K562 (cell line): Measurements from ENCODE around the gene PTPN9. TPM values are rescaled to one million over a fixed set of nuclear protein-coding genes. Genes with fewer than 3 reads are reported as not detected.
A peak's percentile ranks its signal among the peaks of the same experiment; 100 is the strongest.
"Not testable (repeated sequence)": the region's sequence is repeated elsewhere in the genome, so short reads cannot be mapped to it uniquely, and the experiment has no call there.

Experiments used
- ATAC-seq: fragments of 200-7000 bp; cut with Tn5 transposase; 3 replicates; pipeline ENCODE4 v1.9.1; 2020; ENCODE audit warnings: moderate library complexity
- BruUV-seq: library from RNA; stranded (reverse); fragments of 400-500 nt; replicated peaks from 2 replicates; lab custom pipeline; 2021; lab: Mats Ljungman, UMichigan
- CTCF ChIA-PET: fragments of 300-600 bp; formaldehyde crosslinking; extraction: SDS; loops from one replicate; lab custom pipeline; 2021; ENCODE audit warnings: low intra/inter-chr PET ratio; lab: Yijun Ruan, JAX
- POLR2A ChIA-PET: fragments of 300-600, 350-650 bp; sonication (Branson Sonifier 250); formaldehyde crosslinking; extraction: SDS; loops from one replicate; lab custom pipeline; 2021; ENCODE audit warnings: antibody characterized with exemption, inconsistent platforms; lab: Yijun Ruan, JAX
- DNase-seq, 4 experiments: peaks; one replicate each; pipeline versions ENCODE4 v3.0.0 to v3.0.0-alpha.2; 2011 to 2018; ENCODE audit warnings: low spot score in 3 of 4, mixed read lengths in 3 of 4; ENCODE audit errors: extremely low read depth in 1 of 4
- FAIRE-seq: peaks from 2 replicates; lab custom pipeline; 2011; peaks lifted over from hg19 to GRCh38; lab: Jason Lieb, UNC
- H2AFZ ChIP-seq: 2 replicates; pipeline ENCODE4 v1.6.0; 2011; ENCODE audit warnings: low read depth, low read length, control low read depth, inconsistent platforms
- H3K27ac ChIP-seq: fragments of 200-600 bp; 3 replicates; pipeline ENCODE4 v1.8.0; 2011; ENCODE audit warnings: low read depth, mild to moderate bottlenecking, control low read depth, inconsistent platforms, low read length, moderate library complexity, mixed read lengths; ENCODE audit errors: extremely low read depth
- H3K27me3 ChIP-seq, 2 experiments: fragments of 300-600 bp in 1 of 2; 2 replicates in 1 of 2; 3 replicates in 1 of 2; pipeline versions ENCODE4 v1.6.0 to v1.8.0; 2011; ENCODE audit warnings: inconsistent platforms in 2 of 2, low read length in 2 of 2, mild to moderate bottlenecking in 1 of 2, mixed read lengths in 1 of 2, moderate library complexity in 1 of 2; ENCODE audit not compliant: control insufficient read depth in 2 of 2, insufficient read depth in 2 of 2
- H3K36me3 ChIP-seq: fragments of 300-600 bp; 3 replicates; pipeline ENCODE4 v1.8.0; 2011; ENCODE audit warnings: mild to moderate bottlenecking, low read length, inconsistent platforms; ENCODE audit not compliant: control insufficient read depth, insufficient read depth
- H3K4me1 ChIP-seq, 2 experiments: fragments of 200-600 bp in 1 of 2; replicated peaks in 1 of 2; 2 replicates in 1 of 2; 3 replicates in 1 of 2; pipeline versions ENCODE4 v1.5.1 to v1.8.0; 2011; ENCODE audit warnings: inconsistent platforms in 2 of 2, low read length in 2 of 2, mild to moderate bottlenecking in 1 of 2, mixed read lengths in 1 of 2, moderate library complexity in 1 of 2; ENCODE audit not compliant: control insufficient read depth in 2 of 2, insufficient read depth in 2 of 2
- H3K4me2 ChIP-seq: 2 replicates; pipeline ENCODE4 v1.6.1; 2011; ENCODE audit warnings: low read length, control low read depth, inconsistent platforms, mixed read lengths; ENCODE audit not compliant: insufficient read depth
- H3K4me3 ChIP-seq: fragments of 200-600 bp; sonication (generic), shearing (Covaris generic); 2 replicates; pipeline ENCODE4 v1.5.1; 2016; ENCODE audit warnings: control low read depth, inconsistent platforms
- H3K79me2 ChIP-seq: fragments of 200-600 bp; 3 replicates; pipeline ENCODE4 v1.8.0; 2011; ENCODE audit warnings: low read length, inconsistent platforms; ENCODE audit not compliant: control insufficient read depth, insufficient read depth
- H3K9ac ChIP-seq, 2 experiments: 2 replicates each; pipeline versions ENCODE4 v1.6.0 to v1.6.1; 2011; ENCODE audit warnings: low read depth in 2 of 2, low read length in 2 of 2, control low read depth in 1 of 2, inconsistent platforms in 1 of 2, mild to moderate bottlenecking in 1 of 2, mixed read lengths in 1 of 2; ENCODE audit not compliant: insufficient read depth in 1 of 2
- H3K9me1 ChIP-seq: one replicate; pipeline ENCODE4 v1.6.0; 2011; ENCODE audit warnings: inconsistent platforms, mild to moderate bottlenecking, low read length, moderate library complexity; ENCODE audit not compliant: control insufficient read depth, insufficient read depth
- H3K9me3 ChIP-seq: replicated peaks from 2 replicates; pipeline ENCODE4 v1.5.1; 2011; ENCODE audit warnings: low read depth, low read length, inconsistent platforms; ENCODE audit not compliant: control insufficient read depth, insufficient read depth
- H4K20me1 ChIP-seq: replicated peaks from 2 replicates; pipeline ENCODE4 v1.6.1; 2011; ENCODE audit warnings: low read length, inconsistent platforms, mixed read lengths; ENCODE audit not compliant: control insufficient read depth, insufficient read depth
- BRCA1 ChIP-seq, 2 experiments: fragments of 450-650 bp in 1 of 2; sonication (generic) in 1 of 2; formaldehyde crosslinking in 1 of 2; IDR thresholded peaks; 2 replicates each; pipeline versions ENCODE4 v1.5.0 to v1.6.1; 2017 to 2020; ENCODE audit warnings: mild to moderate bottlenecking in 1 of 2, missing genetic modification reagents in 1 of 2
- TEAD2 ChIP-seq: fragments of 450-650 bp; IDR thresholded peaks from 2 replicates; pipeline ENCODE4 v1.6.1; 2016; ENCODE audit warnings: missing genetic modification characterization, control low read depth, missing compliant biosample characterization
- ZNF140 ChIP-seq: fragments of 250-450 bp; sonication (Bioruptor Pico); IDR thresholded peaks from 2 replicates; pipeline ENCODE4 v1.8.0; 2021; ENCODE audit warnings: moderate library complexity, mild to moderate bottlenecking, inconsistent platforms
- ZNF224 ChIP-seq: sonication (generic); formaldehyde crosslinking; IDR thresholded peaks from 2 replicates; pipeline ENCODE4 v1.8.0; 2022; ENCODE audit warnings: mild to moderate bottlenecking, missing genetic modification reagents
- ZNF311 ChIP-seq: fragments of 250-450 bp; sonication (Bioruptor Pico); IDR thresholded peaks from 2 replicates; pipeline ENCODE4 v1.4.0; 2020; ENCODE audit warnings: mild to moderate bottlenecking, moderate library complexity
- WGBS: fragments of 100-300 bp; shearing (Covaris generic); methylation state at CpG from one replicate; pipeline ENCODE4 v1.1.6; 2016; ENCODE audit warnings: low coverage, mixed read lengths; ENCODE audit not compliant: insufficient coverage; ENCODE audit errors: missing lambda C conversion rate; 5-methylcytosine and 5-hydroxymethylcytosine counted together
- in situ Hi-C: fragments of 300-500 bp; cut with MboI; formaldehyde crosslinking; loops from 4 replicates; pipeline ENCODE4 v1.15.0; 2018; ENCODE audit warnings: inconsistent platforms, mixed read lengths
- intact Hi-C: fragments of 100-400 bp; cut with micrococcal nuclease; formaldehyde crosslinking; loops from 2 replicates; pipeline ENCODE4 v1.14.2; 2022
- polyA plus RNA-seq, 8 experiments: library from polyadenylated mRNA; depleted of rRNA in 4 of 8; stranded (reverse) in 5 of 8; unstranded in 3 of 8; fragments of >200 nt; fragmentation: Nextera tagmentation in 2 of 8; fragmentation: Illumina TruSeq in 1 of 8; extraction: Ambion mirVana in 2 of 8; extraction: Trizol in 1 of 8; gene quantifications; 2 replicates each; pipeline versions ENCODE4 v1.2.1 to v1.2.3, GENCODE V29; 2011 to 2014; ENCODE audit warnings: inconsistent platforms in 1 of 8, missing spikeins in 1 of 8
- total RNA-seq, 7 experiments: library from RNA; depleted of rRNA in 6 of 7; stranded (reverse); fragments of >200 nt in 6 of 7; fragmentation: Illumina TruSeq in 2 of 7; extraction: Trizol in 2 of 7; gene quantifications; 2 replicates each; pipeline versions ENCODE4 v1.2.1 to v1.2.3, GENCODE V29; 2011 to 2021; ENCODE audit warnings: low replicate concordance in 1 of 7
- TF ChIP-seq, protein P1 (sequence below): sonication (generic); formaldehyde crosslinking; IDR thresholded peaks from 2 replicates; pipeline ENCODE4 v1.8.0; 2022; ENCODE audit warnings: mild to moderate bottlenecking, missing genetic modification reagents, borderline replicate concordance
- TF ChIP-seq, protein P2 (sequence below): fragments of 250-450 bp; sonication (Bioruptor Pico); IDR thresholded peaks from 2 replicates; pipeline ENCODE4 v1.4.0; 2020; ENCODE audit warnings: mild to moderate bottlenecking

PTPN9 gene
- total and polyA plus RNA-seq, 9 of the 15 experiments (the other 6 are each of a cell fraction or from before 2014, with no cell fraction given), result 5.0 to 24.0 (median 14.2) TPM

DNA sequence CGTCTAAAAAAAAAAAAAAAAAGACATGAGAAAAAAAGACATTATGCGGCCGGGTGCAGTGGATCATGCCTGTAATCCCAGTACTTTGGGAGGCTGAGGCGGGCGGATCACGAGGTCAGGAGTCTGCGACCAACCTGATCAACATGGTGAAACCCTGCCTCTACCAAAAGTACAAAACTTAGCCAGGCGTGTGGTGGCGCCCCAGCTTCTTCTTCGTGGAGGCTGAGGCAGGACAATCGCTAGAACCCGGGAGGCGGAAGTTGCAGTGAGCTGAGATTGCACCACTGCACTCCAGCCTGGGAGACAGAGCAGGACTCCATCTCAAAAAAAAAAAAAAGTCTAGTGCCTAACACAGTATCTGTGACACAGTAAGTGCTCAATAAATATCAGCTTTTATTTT is 130.9 kb downstream of the PTPN9 start:
- POLR2A ChIA-PET, result interaction anchor here (1.4 kb wide), 1 partner anchor 12 kb away, joined by 5 read pairs; no protein-coding TSS in a partner anchor
- H3K9ac ChIP-seq, ATAC-seq, intact Hi-C loops, H3K4me3 ChIP-seq, H3K27ac ChIP-seq, DNase-seq, H3K9me3 ChIP-seq, BruUV-seq, H2AFZ ChIP-seq, FAIRE-seq, in situ Hi-C loops, H3K27me3 ChIP-seq, H3K4me2 ChIP-seq, CTCF ChIA-PET: not testable (repeated sequence)
- peaks cover 10% of the 10 kb centered on the region for H3K9me1 ChIP-seq
- WGBS, result 80% methylated on average over 13 of the region's 13 CpGs
- peaks cover 25% of the 10 kb centered on the region for H4K20me1 ChIP-seq
- peaks cover 24% of the 10 kb centered on the region; the same call in 2 of the 3 replicates for H3K36me3 ChIP-seq
- peaks cover 22 to 25% of the 10 kb centered on the region in 2 experiments for H3K4me1 ChIP-seq
- H3K79me2 ChIP-seq, result peaks cover 86% of the 10 kb centered on the region

DNA sequence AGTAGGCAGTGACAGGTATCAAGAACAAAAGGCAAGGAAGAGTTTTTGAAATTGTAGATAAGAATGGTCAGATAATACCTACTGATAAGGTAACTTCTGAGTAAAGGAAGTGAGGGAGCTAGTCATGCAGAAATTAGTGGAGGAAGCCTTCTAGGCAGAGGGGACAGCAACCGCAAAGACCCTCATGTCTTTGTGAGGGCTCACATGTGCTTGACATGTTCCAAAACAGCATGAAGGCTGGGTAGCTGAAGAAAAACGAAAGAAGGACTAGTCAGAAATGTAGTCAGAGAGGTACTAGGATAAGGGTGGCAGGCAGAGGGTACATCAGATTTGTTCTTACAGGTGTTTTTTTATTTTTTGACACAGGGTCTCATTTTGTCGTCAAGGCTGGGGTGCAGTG is 133.0 kb downstream of the PTPN9 start:
- WGBS, result 54% methylated on average over 3 of the region's 3 CpGs
- Histone ChIP-seq H3K4me3 (no peak overlapping the region), H3K79me2 (peaks cover 95% of the 10 kb centered on the region), H3K27me3 (no peaks in the 10 kb centered on the region), H3K4me1 (peaks cover 18 to 20% of the 10 kb centered on the region in 2 experiments), H3K27ac (no peak overlapping the region), H4K20me1 (peaks cover 25% of the 10 kb centered on the region), H2AFZ (no peak overlapping the region), H3K9me3 (no peaks in the 10 kb centered on the region), H3K4me2 (no peak overlapping the region; the same call in 1 of the 2 replicates), H3K9ac (no peak overlapping the region), H3K36me3 (peaks cover 41% of the 10 kb centered on the region), H3K9me1 (peaks cover 10% of the 10 kb centered on the region)
- no peak for TF ChIP-seq ZNF224 (CRISPR knock-in tag)
- TF ChIP-seq BRCA1 (IDR thresholded peaks at IDR 0.05), result no peak
- TF ChIP-seq BRCA1 (CRISPR knock-in tag; IDR thresholded peaks at IDR 0.05), result no peak
- no peak for TF ChIP-seq TEAD2 (tag)
- TF ChIP-seq, protein P1, sequence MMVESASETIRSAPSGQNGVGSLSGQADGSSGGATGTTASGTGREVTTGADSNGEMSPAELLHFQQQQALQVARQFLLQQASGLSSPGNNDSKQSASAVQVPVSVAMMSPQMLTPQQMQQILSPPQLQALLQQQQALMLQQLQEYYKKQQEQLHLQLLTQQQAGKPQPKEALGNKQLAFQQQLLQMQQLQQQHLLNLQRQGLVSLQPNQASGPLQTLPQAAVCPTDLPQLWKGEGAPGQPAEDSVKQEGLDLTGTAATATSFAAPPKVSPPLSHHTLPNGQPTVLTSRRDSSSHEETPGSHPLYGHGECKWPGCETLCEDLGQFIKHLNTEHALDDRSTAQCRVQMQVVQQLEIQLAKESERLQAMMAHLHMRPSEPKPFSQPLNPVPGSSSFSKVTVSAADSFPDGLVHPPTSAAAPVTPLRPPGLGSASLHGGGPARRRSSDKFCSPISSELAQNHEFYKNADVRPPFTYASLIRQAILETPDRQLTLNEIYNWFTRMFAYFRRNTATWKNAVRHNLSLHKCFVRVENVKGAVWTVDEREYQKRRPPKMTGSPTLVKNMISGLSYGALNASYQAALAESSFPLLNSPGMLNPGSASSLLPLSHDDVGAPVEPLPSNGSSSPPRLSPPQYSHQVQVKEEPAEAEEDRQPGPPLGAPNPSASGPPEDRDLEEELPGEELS (CRISPR knock-in tag), result no peak
- TF ChIP-seq ZNF140, result no peak
- TF ChIP-seq, protein P2, sequence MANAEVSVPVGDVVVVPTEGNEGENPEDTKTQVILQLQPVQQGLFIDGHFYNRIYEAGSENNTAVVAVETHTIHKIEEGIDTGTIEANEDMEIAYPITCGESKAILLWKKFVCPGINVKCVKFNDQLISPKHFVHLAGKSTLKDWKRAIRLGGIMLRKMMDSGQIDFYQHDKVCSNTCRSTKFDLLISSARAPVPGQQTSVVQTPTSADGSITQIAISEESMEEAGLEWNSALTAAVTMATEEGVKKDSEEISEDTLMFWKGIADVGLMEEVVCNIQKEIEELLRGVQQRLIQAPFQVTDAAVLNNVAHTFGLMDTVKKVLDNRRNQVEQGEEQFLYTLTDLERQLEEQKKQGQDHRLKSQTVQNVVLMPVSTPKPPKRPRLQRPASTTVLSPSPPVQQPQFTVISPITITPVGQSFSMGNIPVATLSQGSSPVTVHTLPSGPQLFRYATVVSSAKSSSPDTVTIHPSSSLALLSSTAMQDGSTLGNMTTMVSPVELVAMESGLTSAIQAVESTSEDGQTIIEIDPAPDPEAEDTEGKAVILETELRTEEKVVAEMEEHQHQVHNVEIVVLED (CRISPR knock-in tag), result no peak
- TF ChIP-seq ZNF311 (CRISPR knock-in tag), result no peak
- BruUV-seq, result no TSS peak
- POLR2A ChIA-PET, result interaction anchor here (0.6 to 1.4 kb wide), 6 partner anchors 9 to 103 kb away, joined by 3 to 5 read pairs (median 3); no protein-coding TSS in a partner anchor
- intact Hi-C loops (no loop called here), in situ Hi-C loops (no loop called here)
- CTCF ChIA-PET, result no interaction called here
- no peak for DNase-seq
- no peak for ATAC-seq
- peak; percentile 15 for FAIRE-seq
